Ovary (tissue), 9 donors: Measurements from ENCODE around the gene GNA12. TPM values are rescaled to one million over a fixed set of nuclear protein-coding genes. Genes with fewer than 3 reads are reported as not detected.
A peak's percentile ranks its signal among the peaks of the same experiment; 100 is the strongest.

Experiments
- DNase-seq, 5 donors: peaks; one replicate each; pipeline ENCODE4 v3.0.0-alpha.2; 2019 to 2020
- H3K27ac ChIP-seq, 2 donors: fragments of 200-600 bp; one replicate each; pipeline versions ENCODE4 v1.5.1 to v1.8.0; 2019 to 2022
- H3K27me3 ChIP-seq: fragments of 200-600 bp; one replicate; pipeline ENCODE4 v1.8.0; 2022
- H3K36me3 ChIP-seq: fragments of 200-600 bp; sonication (generic); one replicate; pipeline ENCODE4 v1.5.1; 2019
- H3K4me1 ChIP-seq: one replicate; pipeline ENCODE4 v1.8.1; 2013; ENCODE audit warnings: mild to moderate bottlenecking, moderate library complexity; ENCODE audit not compliant: insufficient read depth
- H3K4me3 ChIP-seq: fragments of 200-600 bp; sonication (generic); one replicate; pipeline ENCODE4 v1.5.1; 2017
- H3K9me3 ChIP-seq, 2 donors: fragments of 200-600 bp in 1 of 2; sonication (generic) in 1 of 2; one replicate each; pipeline versions ENCODE4 v1.5.1 to v1.8.1; 2013 to 2019; ENCODE audit warnings: mild to moderate bottlenecking in 1 of 2, moderate library complexity in 1 of 2
- CTCF ChIP-seq, 3 donors: fragments of 450-650 bp in 2 of 3; fragments of 200-600 bp in 1 of 3; IDR thresholded peaks; one replicate each; pipeline versions ENCODE4 v1.5.1 to v1.8.0; 2016 to 2022; ENCODE audit warnings: antibody characterized with exemption in 3 of 3, mild to moderate bottlenecking in 1 of 3
- EP300 ChIP-seq: sonication (generic); formaldehyde crosslinking; IDR thresholded peaks from one replicate; pipeline ENCODE4 v1.6.1; 2017; ENCODE audit warnings: antibody characterized with exemption
- POLR2A ChIP-seq: fragments of 450-650 bp; IDR thresholded peaks from one replicate; pipeline ENCODE4 v1.6.1; 2017; ENCODE audit warnings: antibody characterized with exemption, mild to moderate bottlenecking, moderate library complexity
- WGBS, 3 donors: extraction: QIAGEN DNeasy Blood & Tissue Kit in 1 of 3; methylation state at CpG; one replicate each; pipeline versions ENCODE4 v1.1.5 to v1.1.7; 2013 to 2017; 5-methylcytosine and 5-hydroxymethylcytosine counted together
- intact Hi-C, 4 donors: fragments of 100-400 bp; cut with DNase I; formaldehyde crosslinking; loops; one replicate each; pipeline versions ENCODE4 v1.11.0 to v1.15.1; 2022 to 2023
- polyA plus RNA-seq, 2 donors: library from polyadenylated mRNA; stranded (reverse); fragments of 200-250 nt in 1 of 2; fragments of 350-450 nt in 1 of 2; fragmentation: Illumina TruSeq in 1 of 2; extraction: RNeasy Lipid Tissue Mini Kit (QIAGEN cat#74804) in 1 of 2; gene quantifications; one replicate each; pipeline ENCODE4 v1.2.3, GENCODE V29; 2013 to 2014
- total RNA-seq, 7 donors: library from RNA; depleted of rRNA in 2 of 7; stranded (reverse); fragments of >200 nt in 2 of 7; fragmentation: NEBNext Ultra II Directional in 3 of 7; extraction: Animal tissue kit (Norgen Biotek cat#: 25700) in 3 of 7; gene quantifications; one replicate each; pipeline versions ENCODE4 v1.1.0 to v1.2.4, GENCODE V29; 2016 to 2023
- donor health status: DM: no; HTN: no; CAD: no; lungs with moderate emphysema.
- donor health status: DM: no; HTN: no; CAD: no.
- donor health status: Bipolar disorder and iron deficiency.
- donor health status: DM: yes; HTN: yes; CAD: no.
- donor health status: DM: no; HTN: no; CAD: no.
- donor health status: DM: yes; HTN: yes; CAD: no.

Gene GNA12
- total and polyA plus RNA-seq, 9 donors: 13.4 to 94.4 (median 65.5) TPM

- peaks cover 28% of the 10 kb centered on the region for H3K4me1 ChIP-seq
- no peaks in the 10 kb centered on the region for H3K9me3 ChIP-seq
- H3K36me3 ChIP-seq: no peaks in the 10 kb centered on the region
- intact Hi-C loops: no loop called here
- no peaks in the 10 kb centered on the region for H3K27me3 ChIP-seq
- 31 to 85% (median 79%) methylated on average over 2 of the region's 2 CpGs for WGBS, 3 donors
- DNase-seq: no peak
- no peak overlapping the region for H3K4me3 ChIP-seq
- TF ChIP-seq CTCF (IDR thresholded peaks at IDR 0.05): no peak
- peak overlapping the region in 1 of 2 donors; percentile 76 for H3K27ac ChIP-seq
These were observed 40.8 kb downstream of the GNA12 start for GRCh38 chr7:2803342-2803692.

DNA sequence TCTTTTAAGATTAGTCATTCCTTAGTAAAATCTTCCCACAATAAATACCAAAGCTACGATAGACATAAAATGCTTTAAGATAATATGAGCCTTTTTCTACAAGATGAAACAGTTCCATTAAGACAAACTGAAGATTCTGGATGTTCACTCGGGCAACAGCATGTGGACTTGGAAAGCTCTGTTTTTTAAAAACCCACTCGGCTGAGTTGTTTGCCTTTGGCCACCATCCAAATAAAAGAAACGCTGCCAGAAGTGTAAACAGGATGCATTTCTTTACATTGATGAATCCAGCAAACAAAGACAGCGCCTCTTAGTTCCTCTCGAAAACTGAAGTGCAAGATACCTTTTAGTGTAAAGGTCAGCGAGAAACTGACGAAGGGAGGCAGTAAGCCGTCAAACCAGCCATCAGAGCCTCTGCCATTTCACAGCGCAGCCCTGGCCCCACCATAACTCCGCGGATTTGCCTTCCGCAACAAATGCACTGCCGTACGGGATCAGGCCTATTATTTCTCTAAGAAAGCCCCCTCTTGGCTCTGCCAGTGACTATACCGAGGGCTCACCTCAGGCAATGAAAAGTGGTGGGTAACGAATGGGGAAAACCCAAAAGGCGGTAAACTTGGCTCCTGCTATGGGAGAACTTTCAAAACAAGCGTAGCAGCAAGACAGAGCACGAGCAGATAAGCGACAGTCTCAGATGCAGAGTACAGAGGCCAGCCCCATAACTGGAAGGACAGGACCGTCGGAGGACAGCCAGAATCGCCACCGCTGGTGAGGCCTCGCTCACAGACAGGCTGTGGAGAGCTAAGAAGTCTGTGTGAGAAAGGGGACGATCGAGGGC, 41.4 kb downstream of the GNA12 start:
- WGBS, 3 donors: 44 to 58% (median 49%) methylated on average over 28 of the region's 28 CpGs
- no peaks in the 10 kb centered on the region for H3K27me3 ChIP-seq
- H3K4me1 ChIP-seq: peaks cover 22% of the 10 kb centered on the region

GRCh38 chr7:2802101-2802500, 42.0 kb downstream of the GNA12 start:
- TF ChIP-seq POLR2A (no peak), EP300 (no peak), CTCF (IDR thresholded peaks at IDR 0.05) (no peak)
- intact Hi-C loops: no loop called here
- no peaks in the 10 kb centered on the region for H3K27me3 ChIP-seq
- peak overlapping the region in 1 of 2 donors; percentile 76 for H3K27ac ChIP-seq
- peaks cover 23% of the 10 kb centered on the region for H3K4me1 ChIP-seq
- no peak for DNase-seq
- H3K9me3 ChIP-seq: no peaks in the 10 kb centered on the region
- WGBS, 3 donors: 40 to 49% (median 41%) methylated on average over 2 of the region's 2 CpGs
- no peak overlapping the region for H3K4me3 ChIP-seq
- H3K36me3 ChIP-seq: no peaks in the 10 kb centered on the region

More for the DNA sequence above, 41.4 kb downstream of the GNA12 start:
- intact Hi-C loops: no loop called here
- no peaks in the 10 kb centered on the region for H3K36me3 ChIP-seq
- no peaks in the 10 kb centered on the region for H3K9me3 ChIP-seq
- H3K4me3 ChIP-seq: no peak overlapping the region
- no peak for TF ChIP-seq EP300
- no peak for TF ChIP-seq CTCF (IDR thresholded peaks at IDR 0.05)
- no peak for TF ChIP-seq POLR2A
- peak in 2 of 5 donors; percentile 43 to 55 for DNase-seq
- peak overlapping the region in 1 of 2 donors; percentile 76 for H3K27ac ChIP-seq

GRCh38 chr7:2800931-2801688, 43.0 kb downstream of the GNA12 start:
- Histone ChIP-seq H3K36me3 (no peaks in the 10 kb centered on the region), H3K27ac (peak overlapping the region in 1 of 2 donors; percentile 76)
- peak; percentile 64 to 78 (median 77) for DNase-seq

More at GRCh38 chr7:2800931-2801688, 43.0 kb downstream of the GNA12 start:
- H3K9me3 ChIP-seq: no peaks in the 10 kb centered on the region
- TF ChIP-seq CTCF (IDR thresholded peaks at IDR 0.05) (no peak), EP300 (no peak), POLR2A (no peak)
- H3K4me3 ChIP-seq: no peak overlapping the region
- H3K27me3 ChIP-seq: no peaks in the 10 kb centered on the region
- intact Hi-C loops: no loop called here
- WGBS, 3 donors: 72 to 76% (median 74%) methylated on average over 16 of the region's 16 CpGs
- H3K4me1 ChIP-seq: peaks cover 28% of the 10 kb centered on the region
